Mesendoderm (in vitro differentiated cells): ENCODE results near the gene LSM2.
A peak's percentile ranks its signal among the peaks of the same experiment; 100 is the strongest.
"Not testable (repeated sequence)": the region's sequence is repeated elsewhere in the genome, so short reads cannot be mapped to it uniquely, and the experiment has no call there.

ENCODE experiments used
- DNase-seq: peaks from one replicate; pipeline ENCODE4 v3.0.0; 2013
- H2AK5ac ChIP-seq: 2 replicates; pipeline ENCODE4 v1.6.1; 2013; ENCODE audit warnings: low read length, inconsistent platforms
- H2BK120ac ChIP-seq: 2 replicates; pipeline ENCODE4 v1.6.1; 2013; ENCODE audit warnings: low read depth, mild to moderate bottlenecking, low read length, moderate library complexity, mixed read lengths
- H2BK15ac ChIP-seq: replicated peaks from 2 replicates; pipeline ENCODE4 v1.6.1; 2013; ENCODE audit warnings: low read depth, mild to moderate bottlenecking, moderate library complexity
- H2BK5ac ChIP-seq: 2 replicates; pipeline ENCODE4 v1.6.1; 2013; ENCODE audit warnings: low read length, inconsistent platforms
- H3K18ac ChIP-seq: 2 replicates; pipeline ENCODE4 v1.6.1; 2013; ENCODE audit warnings: mild to moderate bottlenecking, low read length, mixed read lengths
- H3K23ac ChIP-seq: one replicate; pipeline ENCODE4 v1.6.1; 2013; ENCODE audit warnings: low read length
- H3K27ac ChIP-seq: 2 replicates; pipeline ENCODE4 v1.5.1; 2013; ENCODE audit warnings: low read depth, mild to moderate bottlenecking, inconsistent platforms, low read length, moderate library complexity
- H3K27me3 ChIP-seq: 2 replicates; pipeline ENCODE4 v1.6.1; 2013; ENCODE audit warnings: low read length, control low read depth, mild to moderate bottlenecking, inconsistent platforms; ENCODE audit not compliant: insufficient read depth, poor library complexity
- H3K36me3 ChIP-seq: 2 replicates; pipeline ENCODE4 v1.6.1; 2013; ENCODE audit warnings: low read length, inconsistent platforms; ENCODE audit not compliant: control insufficient read depth, insufficient read depth
- H3K4ac ChIP-seq: one replicate; pipeline ENCODE4 v1.6.1; 2013; ENCODE audit warnings: low read depth, mild to moderate bottlenecking, low read length, moderate library complexity
- H3K4me1 ChIP-seq: 2 replicates; pipeline ENCODE4 v1.6.1; 2013; ENCODE audit warnings: low read depth, low read length, inconsistent platforms; ENCODE audit not compliant: control insufficient read depth
- H3K4me2 ChIP-seq: 2 replicates; pipeline ENCODE4 v1.6.1; 2013; ENCODE audit warnings: low read length
- H3K4me3 ChIP-seq: 2 replicates; pipeline ENCODE4 v1.5.1; 2013; ENCODE audit warnings: mild to moderate bottlenecking, low read length
- H3K56ac ChIP-seq: one replicate; pipeline ENCODE4 v1.6.1; 2013; ENCODE audit warnings: low read length
- H3K79me1 ChIP-seq: 2 replicates; pipeline ENCODE4 v1.6.1; 2013; ENCODE audit warnings: low read length, inconsistent platforms
- H3K79me2 ChIP-seq: 2 replicates; pipeline ENCODE4 v1.6.1; 2013; ENCODE audit warnings: mild to moderate bottlenecking, low read length; ENCODE audit not compliant: control insufficient read depth, insufficient read depth
- H3K9ac ChIP-seq: 2 replicates; pipeline ENCODE4 v1.6.1; 2013; ENCODE audit warnings: low read length, inconsistent platforms
- H4K5ac ChIP-seq: one replicate; pipeline ENCODE4 v1.6.1; 2013; ENCODE audit warnings: low read length
- H4K8ac ChIP-seq: one replicate; pipeline ENCODE4 v1.6.1; 2013; ENCODE audit warnings: low read depth, mild to moderate bottlenecking, control low read depth, low read length, moderate library complexity
- WGBS: extraction: QIAGEN DNeasy Blood & Tissue Kit; methylation state at CpG from one replicate; pipeline ENCODE4 v1.1.7; 2013; ENCODE audit warnings: low lambda C conversion rate, missing lambda C conversion rate; ENCODE audit not compliant: insufficient coverage; ENCODE audit errors: extremely low coverage; 5-methylcytosine and 5-hydroxymethylcytosine counted together

LSM2 gene

DNA sequence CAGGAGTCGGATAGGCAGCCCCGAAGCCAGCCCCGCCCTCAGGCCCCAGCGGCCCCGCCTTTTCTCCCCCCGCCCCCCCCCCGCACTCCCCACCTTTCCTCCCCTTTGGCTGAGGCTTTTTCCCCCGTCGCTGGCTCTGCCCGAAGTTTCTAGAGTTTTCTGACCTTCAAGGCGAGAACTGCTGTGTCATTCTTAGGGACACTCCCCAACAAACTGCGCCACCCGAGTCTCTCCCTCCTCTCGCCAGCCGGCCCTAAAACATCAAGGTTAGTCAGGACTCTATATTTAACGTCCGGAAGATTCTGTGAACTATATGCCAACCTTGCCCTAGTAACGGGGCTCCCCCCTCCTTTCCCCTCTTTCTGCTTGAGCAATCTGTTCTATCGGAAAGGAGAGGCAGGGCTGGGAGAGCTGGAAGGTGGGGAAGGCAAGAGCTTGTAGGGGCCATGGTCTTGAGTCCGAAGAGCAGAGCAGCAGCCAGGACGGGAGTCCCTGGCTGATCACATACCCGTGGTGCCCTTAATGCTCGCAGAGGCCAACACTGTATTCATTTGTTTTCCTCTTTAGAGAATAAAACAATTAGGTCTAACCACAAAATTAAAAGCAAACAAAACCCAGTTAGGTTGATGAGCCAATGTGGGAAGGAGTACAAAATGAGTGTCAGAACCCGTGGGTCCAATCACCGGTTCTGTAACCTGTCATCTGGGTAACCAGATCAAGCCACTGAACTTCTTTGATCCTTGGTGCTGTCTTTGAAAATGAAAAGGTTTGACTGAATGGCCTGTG, 15.5 kb upstream of the LSM2 start:
- Histone ChIP-seq H3K23ac (no peak overlapping the region), H3K4me3 (peak overlapping the region; percentile 4), H3K36me3 (no peaks in the 10 kb centered on the region), H3K27ac (peak overlapping the region; percentile 81), H2AK5ac (no peak overlapping the region), H3K4ac (peak overlapping the region; percentile 96), H4K8ac (no peak overlapping the region), H3K4me1 (peaks cover 7% of the 10 kb centered on the region), H3K27me3 (no peaks in the 10 kb centered on the region), H2BK15ac (no peak overlapping the region), H2BK120ac (peak overlapping the region; percentile 40), H4K5ac (no peak overlapping the region), H3K79me2 (peaks cover 3% of the 10 kb centered on the region), H3K4me2 (peak overlapping the region; percentile 4), H2BK5ac (peak overlapping the region; percentile 1), H3K18ac (peak overlapping the region; percentile 28), H3K79me1 (peaks cover 4% of the 10 kb centered on the region), H3K9ac (peak overlapping the region; percentile 63), H3K56ac (peak overlapping the region; percentile 74)
- peak; percentile 92 for DNase-seq
- WGBS: no CpG with 5 or more reads among the region's 25 CpGs

DNA sequence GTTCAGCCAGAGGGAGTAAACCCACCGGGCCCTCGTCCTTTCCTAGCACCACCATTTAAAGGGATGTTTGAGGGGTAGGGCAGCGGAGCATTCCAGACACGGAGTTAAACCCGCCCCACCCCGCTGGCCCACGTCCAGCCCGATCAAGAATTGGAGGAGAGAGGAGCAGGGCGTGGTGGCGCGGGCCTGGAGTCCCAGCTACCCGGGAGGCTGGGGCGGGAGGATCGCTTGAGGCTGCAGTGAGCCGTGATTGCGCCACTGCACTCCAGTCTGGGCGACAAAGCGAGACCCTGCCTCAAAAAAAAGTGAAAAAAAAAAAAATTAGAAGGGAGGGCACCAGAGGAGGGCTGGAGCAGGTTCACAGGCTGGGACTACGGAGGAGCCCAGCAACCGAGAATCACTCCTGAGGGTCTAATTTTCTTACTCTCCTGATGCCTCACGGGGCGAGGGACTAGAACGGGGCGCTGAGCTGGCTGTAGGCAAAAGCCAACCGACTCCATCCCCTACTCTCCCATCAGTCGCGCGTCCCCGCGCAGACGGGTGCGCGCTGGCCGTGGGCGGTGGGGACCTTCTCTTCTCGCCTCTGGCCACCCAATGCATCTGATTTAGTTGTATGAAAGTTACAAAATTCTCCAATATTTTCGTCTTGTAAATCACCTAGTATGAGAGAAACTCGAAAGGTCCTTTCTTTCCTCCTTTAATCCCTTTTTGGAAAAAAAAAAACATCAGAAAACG, 14.7 kb upstream of the LSM2 start:
- Histone ChIP-seq H3K4me2 (peak overlapping the region; percentile 56), H3K36me3 (no peaks in the 10 kb centered on the region), H2BK5ac (peak overlapping the region; percentile 2), H3K79me2 (peaks cover 3% of the 10 kb centered on the region), H3K56ac (peak overlapping the region; percentile 82), H4K8ac (no peak overlapping the region), H3K4me3 (peak overlapping the region; percentile 56), H3K79me1 (peaks cover 4% of the 10 kb centered on the region), H2BK120ac (no peak overlapping the region), H3K18ac (peak overlapping the region; percentile 29), H3K27me3 (no peaks in the 10 kb centered on the region), H2AK5ac (no peak overlapping the region), H2BK15ac (no peak overlapping the region), H4K5ac (no peak overlapping the region), H3K4me1 (peaks cover 5% of the 10 kb centered on the region), H3K23ac (no peak overlapping the region), H3K9ac (peak overlapping the region; percentile 76), H3K27ac (peak overlapping the region; percentile 81), H3K4ac (no peak overlapping the region)
- no CpG with 5 or more reads among the region's 39 CpGs for WGBS
- peak; percentile 79 for DNase-seq

DNA sequence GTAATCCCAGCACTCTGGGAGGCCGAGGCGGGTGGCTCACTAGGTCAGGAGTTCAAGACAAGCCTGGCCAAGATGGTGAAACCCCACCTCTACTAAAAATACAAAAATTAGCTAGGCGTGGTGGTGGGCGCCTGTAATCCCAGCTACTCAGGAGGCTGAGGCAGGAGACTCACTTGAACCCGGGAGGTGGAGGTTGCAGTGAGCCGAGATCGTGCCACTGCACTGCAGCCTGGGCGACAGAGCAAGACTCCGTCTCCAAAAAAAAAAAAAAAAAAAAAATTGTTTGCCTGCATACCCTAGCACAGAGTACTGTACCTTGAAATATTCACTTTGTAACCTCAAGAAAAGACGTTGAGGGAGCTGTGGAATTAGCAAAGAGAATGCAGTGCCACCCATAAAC, 13.6 kb upstream of the LSM2 start:
- WGBS: no CpG with 5 or more reads among the region's 10 CpGs
- not testable (repeated sequence) for H3K18ac ChIP-seq, H3K27ac ChIP-seq

DNA sequence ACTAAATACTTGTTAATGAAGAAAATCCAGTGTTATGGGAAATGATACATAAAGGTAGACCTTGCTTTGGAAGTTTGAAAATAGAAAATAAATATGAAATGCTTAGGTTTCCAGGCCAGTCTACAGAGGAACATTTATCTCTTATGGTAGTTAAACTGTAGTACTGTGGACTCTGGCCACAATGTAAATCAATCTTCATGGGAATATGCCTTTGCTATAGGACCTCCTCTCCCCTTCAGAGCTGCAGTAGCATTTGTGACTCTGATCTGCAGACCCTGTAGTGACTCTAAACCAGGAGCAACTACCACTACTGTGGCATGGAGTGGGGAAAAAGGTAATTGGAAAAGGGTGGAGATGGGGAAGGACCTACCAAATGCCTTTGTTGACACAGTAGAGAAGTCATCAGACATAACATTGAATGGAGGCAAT, 13.1 kb upstream of the LSM2 start:
- Histone ChIP-seq H4K8ac (no peak overlapping the region), H2BK120ac (no peak overlapping the region), H3K36me3 (no peaks in the 10 kb centered on the region), H3K4me1 (no peaks in the 10 kb centered on the region), H2BK15ac (no peak overlapping the region), H2BK5ac (no peak overlapping the region), H3K79me2 (peaks cover 3% of the 10 kb centered on the region), H3K79me1 (peaks cover 4% of the 10 kb centered on the region), H3K18ac (no peak overlapping the region), H3K27ac (no peak overlapping the region), H3K4me2 (no peak overlapping the region), H4K5ac (no peak overlapping the region), H3K56ac (peak overlapping the region; percentile 49), H3K27me3 (no peaks in the 10 kb centered on the region), H3K9ac (peak overlapping the region; percentile 29), H2AK5ac (no peak overlapping the region), H3K23ac (peak overlapping the region; percentile 80), H3K4me3 (no peak overlapping the region), H3K4ac (no peak overlapping the region)
- DNase-seq: no peak

More for the DNA sequence above, 13.6 kb upstream of the LSM2 start:
- H3K4me1 ChIP-seq, DNase-seq, H3K36me3 ChIP-seq, H3K23ac ChIP-seq, H3K79me1 ChIP-seq, H3K56ac ChIP-seq, H3K4me2 ChIP-seq, H3K4me3 ChIP-seq, H2BK5ac ChIP-seq, H2BK15ac ChIP-seq, H3K79me2 ChIP-seq, H4K8ac ChIP-seq, H3K4ac ChIP-seq, H3K9ac ChIP-seq, H4K5ac ChIP-seq, H2BK120ac ChIP-seq, H2AK5ac ChIP-seq, H3K27me3 ChIP-seq: not testable (repeated sequence)

DNA sequence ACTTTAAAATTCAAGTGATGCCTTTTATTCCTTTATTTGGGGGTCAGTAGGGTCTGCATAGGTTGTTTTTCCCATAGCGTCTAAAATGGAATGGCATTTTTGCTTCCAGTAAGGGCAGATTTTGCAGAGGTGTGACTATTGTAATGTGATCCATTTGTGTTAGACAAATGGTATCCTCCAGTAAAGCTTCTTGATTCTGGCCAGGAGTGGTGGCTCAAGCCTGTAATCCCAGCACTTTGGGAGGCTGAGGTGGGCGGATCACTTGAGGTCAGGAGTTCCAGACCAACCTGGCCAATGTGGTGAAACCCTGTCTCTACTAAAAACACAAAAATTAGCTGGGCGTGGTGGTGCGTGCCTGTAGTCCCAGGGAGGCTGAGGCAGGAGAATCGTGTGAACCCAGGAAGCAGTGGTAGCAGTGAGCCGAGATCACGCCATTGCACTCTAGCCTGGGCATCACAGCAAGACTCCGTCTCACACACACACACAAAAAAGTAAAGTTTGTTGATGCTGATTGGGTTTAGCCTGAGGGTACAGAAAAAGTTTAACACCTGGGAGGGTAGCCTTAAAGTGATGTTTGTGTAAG, 11.3 kb upstream of the LSM2 start:
- WGBS: no CpG with 5 or more reads among the region's 8 CpGs
- not testable (repeated sequence) for H4K8ac ChIP-seq

More for the DNA sequence above, 11.3 kb upstream of the LSM2 start:
- H3K4ac ChIP-seq, H4K5ac ChIP-seq, H3K4me3 ChIP-seq, H3K79me2 ChIP-seq, H3K18ac ChIP-seq, H3K4me1 ChIP-seq, H2BK15ac ChIP-seq, H3K27ac ChIP-seq, H2BK120ac ChIP-seq, H2AK5ac ChIP-seq, H2BK5ac ChIP-seq, H3K27me3 ChIP-seq, H3K23ac ChIP-seq, H3K79me1 ChIP-seq, H3K36me3 ChIP-seq: not testable (repeated sequence)
- peak overlapping the region; percentile 56 for H3K56ac ChIP-seq
- H3K9ac ChIP-seq: peak overlapping the region; percentile 54
- peak overlapping the region; percentile 55 for H3K4me2 ChIP-seq
- DNase-seq: peak; percentile 48
